ENCODE data around the gene GLB1L2.
"Not testable (repeated sequence)": the region's sequence is repeated elsewhere in the genome, so short reads cannot be mapped to it uniquely, and the experiment has no call there.

The GLB1L2 gene

DNA sequence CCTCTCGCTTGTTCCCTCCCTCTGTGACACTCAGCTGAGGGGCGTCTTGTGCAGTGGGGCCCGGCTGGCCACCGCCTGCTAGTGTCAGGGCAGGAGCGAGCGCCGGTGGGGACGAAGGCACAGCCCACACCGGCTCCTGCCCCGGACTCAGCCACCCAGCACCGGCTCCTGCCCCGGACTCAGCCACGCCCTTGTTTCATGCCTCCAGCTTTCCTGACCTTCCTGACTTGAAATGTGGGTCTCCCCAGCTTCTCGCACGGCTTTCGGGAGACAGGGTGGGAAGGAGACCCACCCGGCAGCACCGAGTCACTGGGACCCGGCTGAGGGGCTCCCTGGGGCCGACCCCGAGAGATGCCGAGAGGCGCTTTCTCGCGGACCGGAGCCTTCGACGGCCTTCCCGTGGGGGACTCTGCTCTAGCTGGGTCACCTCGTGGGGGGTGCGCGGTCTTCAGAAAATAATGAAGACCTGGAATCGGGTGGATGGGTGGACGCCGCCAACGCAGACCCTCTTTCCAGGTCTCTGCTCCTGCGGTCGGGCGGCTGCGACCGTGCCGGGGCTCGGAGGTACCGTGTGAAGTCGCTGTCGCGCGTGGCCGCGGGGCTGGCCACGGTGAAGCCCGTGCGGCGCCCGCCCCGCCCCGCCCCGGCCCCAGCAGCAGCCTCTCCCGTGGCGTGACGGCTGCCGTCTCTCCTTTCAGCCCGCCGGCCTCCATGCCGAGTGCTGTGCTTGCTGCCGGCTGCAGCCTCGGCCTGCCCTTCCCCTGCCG lies 10.2 kb downstream of the GLB1L2 start:
- no peak overlapping the region for H3K4me3 ChIP-seq (ENCODE audit: low read depth, low read length)
- no peak for DNase-seq (ENCODE audit: low read depth)
- no peak for TF ChIP-seq CTCF (IDR thresholded peaks at IDR 0.05; ENCODE audit: insufficient read depth, low read depth, low read length, missing control alignments)

- DNase-seq (ENCODE audit: low read depth), result no peak
- TF ChIP-seq CTCF (IDR thresholded peaks at IDR 0.05; ENCODE audit: insufficient read depth, low read depth, low read length, missing control alignments), result no peak
- H3K4me3 ChIP-seq (ENCODE audit: low read depth, low read length), result no peak overlapping the region
These were observed 11.0 kb downstream of the GLB1L2 start for GRCh38 chr11:134342572-134343340.

DNA sequence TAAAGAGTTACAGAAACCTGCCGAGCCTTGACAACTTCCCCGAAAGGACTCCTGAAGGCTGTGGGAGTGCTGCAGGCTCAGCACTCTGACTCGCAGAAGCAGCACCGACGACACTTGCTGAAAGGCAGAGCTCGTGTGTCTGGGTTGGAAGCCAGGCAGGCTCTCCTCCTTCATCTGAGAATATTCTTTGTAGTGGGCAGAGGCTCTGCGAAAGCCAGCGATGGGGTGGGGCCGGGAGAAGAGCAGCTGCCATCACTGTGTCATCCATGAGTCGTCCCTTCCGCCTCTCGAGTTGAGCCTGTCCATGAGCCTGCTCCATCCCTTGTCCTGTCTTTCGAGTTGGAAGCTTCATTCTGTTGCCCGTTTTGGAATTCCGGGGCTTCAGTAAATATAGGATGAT lies 11.9 kb downstream of the GLB1L2 start:
- TF ChIP-seq CTCF (IDR thresholded peaks at IDR 0.05; ENCODE audit: insufficient read depth, low read depth, low read length, missing control alignments), result no peak
- no peak for DNase-seq (ENCODE audit: low read depth)
- no peak overlapping the region for H3K4me3 ChIP-seq (ENCODE audit: low read depth, low read length)

- H3K4me3 ChIP-seq (ENCODE audit: low read depth, low read length); DNase-seq (ENCODE audit: low read depth): not testable (repeated sequence)
These were observed 12.9 kb downstream of the GLB1L2 start for GRCh38 chr11:134344497-134345236.

GRCh38 chr11:134345237-134345550 lies 13.4 kb downstream of the GLB1L2 start:
- no peak overlapping the region for H3K4me3 ChIP-seq (ENCODE audit: low read depth, low read length)
- no peak for TF ChIP-seq CTCF (IDR thresholded peaks at IDR 0.05; ENCODE audit: insufficient read depth, low read depth, low read length, missing control alignments)
- no peak for DNase-seq (ENCODE audit: low read depth)

GRCh38 chr11:134346101-134346975 lies 14.6 kb downstream of the GLB1L2 start:
- DNase-seq (ENCODE audit: low read depth), result no peak
- no peak overlapping the region for H3K4me3 ChIP-seq (ENCODE audit: low read depth, low read length)
- no peak for TF ChIP-seq CTCF (IDR thresholded peaks at IDR 0.05; ENCODE audit: insufficient read depth, low read depth, low read length, missing control alignments)

All from GM12865 (cell line).